ENCODE data around the gene TSR1. TPM values are rescaled to one million over a fixed set of nuclear protein-coding genes. Genes with fewer than 3 reads are reported as not detected.

TSR1 gene
- total and polyA plus RNA-seq, 12 donors: 12.7 to 74.6 (median 26.1) TPM

DNA sequence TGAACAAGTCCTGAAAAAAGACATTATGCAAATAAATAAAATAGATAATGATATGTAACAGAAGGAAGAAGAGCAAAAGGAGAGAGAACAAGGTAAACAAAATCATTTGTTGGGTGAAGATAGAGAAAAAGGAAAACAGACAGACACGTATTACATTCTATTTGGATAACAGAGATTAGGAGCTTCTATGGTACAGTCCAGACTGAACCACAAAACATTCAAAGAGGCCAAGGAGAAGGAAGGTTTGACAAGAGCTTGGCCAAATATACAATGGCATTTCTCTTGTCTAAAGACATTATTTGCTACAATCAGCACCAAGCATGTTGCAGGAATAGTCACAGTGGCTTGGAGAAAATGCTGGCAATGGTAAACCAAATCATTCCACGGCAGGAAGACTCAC lies 61.8 kb downstream of the TSR1 start:
- no peaks in the 10 kb centered on the region for H3K9me3 ChIP-seq (replicated peaks in 1 of 3)
- intact Hi-C loops (cut with DNase I): no loop called here
- no peak overlapping the region for H3K4me3 ChIP-seq
- DNase-seq: no peak
- TF ChIP-seq, protein P1, sequence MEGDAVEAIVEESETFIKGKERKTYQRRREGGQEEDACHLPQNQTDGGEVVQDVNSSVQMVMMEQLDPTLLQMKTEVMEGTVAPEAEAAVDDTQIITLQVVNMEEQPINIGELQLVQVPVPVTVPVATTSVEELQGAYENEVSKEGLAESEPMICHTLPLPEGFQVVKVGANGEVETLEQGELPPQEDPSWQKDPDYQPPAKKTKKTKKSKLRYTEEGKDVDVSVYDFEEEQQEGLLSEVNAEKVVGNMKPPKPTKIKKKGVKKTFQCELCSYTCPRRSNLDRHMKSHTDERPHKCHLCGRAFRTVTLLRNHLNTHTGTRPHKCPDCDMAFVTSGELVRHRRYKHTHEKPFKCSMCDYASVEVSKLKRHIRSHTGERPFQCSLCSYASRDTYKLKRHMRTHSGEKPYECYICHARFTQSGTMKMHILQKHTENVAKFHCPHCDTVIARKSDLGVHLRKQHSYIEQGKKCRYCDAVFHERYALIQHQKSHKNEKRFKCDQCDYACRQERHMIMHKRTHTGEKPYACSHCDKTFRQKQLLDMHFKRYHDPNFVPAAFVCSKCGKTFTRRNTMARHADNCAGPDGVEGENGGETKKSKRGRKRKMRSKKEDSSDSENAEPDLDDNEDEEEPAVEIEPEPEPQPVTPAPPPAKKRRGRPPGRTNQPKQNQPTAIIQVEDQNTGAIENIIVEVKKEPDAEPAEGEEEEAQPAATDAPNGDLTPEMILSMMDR (IDR thresholded peaks at IDR 0.05): no peak
- H3K36me3 ChIP-seq (replicated peaks in 1 of 2): peaks cover 0 to 15% of the 10 kb centered on the region in 2 donors
- H3K4me1 ChIP-seq (replicated peaks in 1 of 2): no peaks in the 10 kb centered on the region
- 50 to 91% (median 69%) methylated on average over 2 of the region's 2 CpGs for WGBS, 4 donors
- H3K27me3 ChIP-seq: no peaks in the 10 kb centered on the region
- no peak overlapping the region for H3K27ac ChIP-seq

Small RNA genes within 50 kb of the gene (small RNA-seq; reads per million reads assigned to genes)
- gene AC006435.3 (0 reads per million in 2 donors), gene SNORD91A (2,915 to 3,117 reads per million in 2 donors), gene SNORD91B (247 to 362 reads per million in 2 donors)

Other genes with a start within 250 kb of the TSR1 start
- 10 to 100 TPM; 15.9 to 85.1 (median 44.0) TPM for gene SMG6, start 32.7 kb downstream of the TSR1 start, total RNA-seq
- 10 to 100 TPM; 37.6 to 46.3 (median 44.0) TPM for gene SMG6, start 32.7 kb downstream of the TSR1 start, polyA plus RNA-seq
- gene SRR, start 32.5 kb downstream of the TSR1 start, total RNA-seq: 10 to 100 TPM in 8 of 9 donors, 1 to 10 TPM in 1; 9.3 to 58.6 (median 18.2) TPM
- 10 to 100 TPM in 1 of 3 donors, 1 to 10 TPM in 2; 3.8 to 18.0 (median 4.3) TPM for gene SRR, start 32.5 kb downstream of the TSR1 start, polyA plus RNA-seq
- 10 to 100 TPM; 31.3 to 71.8 (median 47.6) TPM for gene SGSM2, start 1.0 kb upstream of the TSR1 start, total RNA-seq
- gene SGSM2, start 1.0 kb upstream of the TSR1 start, polyA plus RNA-seq: 100 to 1,000 TPM in 2 of 3 donors, 10 to 100 TPM in 1; 16.3 to 393 (median 175) TPM
- 10 to 100 TPM in 7 of 9 donors, 1 to 10 TPM in 2; 3.5 to 43.9 (median 20.5) TPM for gene MNT, start 64.6 kb upstream of the TSR1 start, total RNA-seq
- gene MNT, start 64.6 kb upstream of the TSR1 start, polyA plus RNA-seq: 10 to 100 TPM in 1 of 3 donors, 1 to 10 TPM in 2; 4.9 to 30.6 (median 7.7) TPM
- gene METTL16, start 175.4 kb upstream of the TSR1 start, total RNA-seq: 10 to 100 TPM; 15.3 to 94.7 (median 32.6) TPM
- gene METTL16, start 175.4 kb upstream of the TSR1 start, polyA plus RNA-seq: 10 to 100 TPM; 27.2 to 36.2 (median 33.9) TPM

Data from adrenal gland (tissue), 12 donors.